Mesendoderm (in vitro differentiated cells): Measurements from ENCODE around the gene SNRNP27. TPM values are rescaled to one million over a fixed set of nuclear protein-coding genes. Genes with fewer than 3 reads are reported as not detected.

Experiments used
- DNase-seq: peaks from one replicate; pipeline ENCODE4 v3.0.0; 2013
- H2AK5ac ChIP-seq: 2 replicates; pipeline ENCODE4 v1.6.1; 2013; ENCODE audit warnings: low read length, inconsistent platforms
- H2BK120ac ChIP-seq: 2 replicates; pipeline ENCODE4 v1.6.1; 2013; ENCODE audit warnings: low read depth, mild to moderate bottlenecking, low read length, moderate library complexity, mixed read lengths
- H2BK15ac ChIP-seq: replicated peaks from 2 replicates; pipeline ENCODE4 v1.6.1; 2013; ENCODE audit warnings: low read depth, mild to moderate bottlenecking, moderate library complexity
- H2BK5ac ChIP-seq: 2 replicates; pipeline ENCODE4 v1.6.1; 2013; ENCODE audit warnings: low read length, inconsistent platforms
- H3K18ac ChIP-seq: 2 replicates; pipeline ENCODE4 v1.6.1; 2013; ENCODE audit warnings: mild to moderate bottlenecking, low read length, mixed read lengths
- H3K23ac ChIP-seq: one replicate; pipeline ENCODE4 v1.6.1; 2013; ENCODE audit warnings: low read length
- H3K27ac ChIP-seq: 2 replicates; pipeline ENCODE4 v1.5.1; 2013; ENCODE audit warnings: low read depth, mild to moderate bottlenecking, inconsistent platforms, low read length, moderate library complexity
- H3K27me3 ChIP-seq: 2 replicates; pipeline ENCODE4 v1.6.1; 2013; ENCODE audit warnings: low read length, control low read depth, mild to moderate bottlenecking, inconsistent platforms; ENCODE audit not compliant: insufficient read depth, poor library complexity
- H3K36me3 ChIP-seq: 2 replicates; pipeline ENCODE4 v1.6.1; 2013; ENCODE audit warnings: low read length, inconsistent platforms; ENCODE audit not compliant: control insufficient read depth, insufficient read depth
- H3K4ac ChIP-seq: one replicate; pipeline ENCODE4 v1.6.1; 2013; ENCODE audit warnings: low read depth, mild to moderate bottlenecking, low read length, moderate library complexity
- H3K4me1 ChIP-seq: 2 replicates; pipeline ENCODE4 v1.6.1; 2013; ENCODE audit warnings: low read depth, low read length, inconsistent platforms; ENCODE audit not compliant: control insufficient read depth
- H3K4me2 ChIP-seq: 2 replicates; pipeline ENCODE4 v1.6.1; 2013; ENCODE audit warnings: low read length
- H3K4me3 ChIP-seq: 2 replicates; pipeline ENCODE4 v1.5.1; 2013; ENCODE audit warnings: mild to moderate bottlenecking, low read length
- H3K56ac ChIP-seq: one replicate; pipeline ENCODE4 v1.6.1; 2013; ENCODE audit warnings: low read length
- H3K79me1 ChIP-seq: 2 replicates; pipeline ENCODE4 v1.6.1; 2013; ENCODE audit warnings: low read length, inconsistent platforms
- H3K79me2 ChIP-seq: 2 replicates; pipeline ENCODE4 v1.6.1; 2013; ENCODE audit warnings: mild to moderate bottlenecking, low read length; ENCODE audit not compliant: control insufficient read depth, insufficient read depth
- H3K9ac ChIP-seq: 2 replicates; pipeline ENCODE4 v1.6.1; 2013; ENCODE audit warnings: low read length, inconsistent platforms
- H4K5ac ChIP-seq: one replicate; pipeline ENCODE4 v1.6.1; 2013; ENCODE audit warnings: low read length
- H4K8ac ChIP-seq: one replicate; pipeline ENCODE4 v1.6.1; 2013; ENCODE audit warnings: low read depth, mild to moderate bottlenecking, control low read depth, low read length, moderate library complexity
- WGBS: extraction: QIAGEN DNeasy Blood & Tissue Kit; methylation state at CpG from one replicate; pipeline ENCODE4 v1.1.7; 2013; ENCODE audit warnings: low lambda C conversion rate, missing lambda C conversion rate; ENCODE audit not compliant: insufficient coverage; ENCODE audit errors: extremely low coverage; 5-methylcytosine and 5-hydroxymethylcytosine counted together
- polyA plus RNA-seq, 2 experiments: library from polyadenylated mRNA; stranded (reverse); fragments of 200-250 nt; gene quantifications; one replicate each; pipeline ENCODE4 v1.2.3, GENCODE V29; 2013

Gene SNRNP27
- polyA plus RNA-seq (2013, experiment 1 of 2): 99.0 TPM
- 97.4 TPM for polyA plus RNA-seq (2013, experiment 2 of 2)

GRCh38 chr2:69893684-69894551 lies at the start of gene SNRNP27:
Gene SNRNP27 (plus strand): TSS chr2:69893956. CDS start chr2:69893985, 29 bp downstream.
- H3K79me1 ChIP-seq: no peaks in the 10 kb centered on the region
- H3K27ac ChIP-seq: no peak within 1 kb of the TSS
- no peak within 1 kb of the TSS for H2AK5ac ChIP-seq
- WGBS: no CpG with 5 or more reads among the region's 32 CpGs
- H3K27me3 ChIP-seq: no peaks in the 10 kb centered on the region
- peak within 1 kb of the TSS; percentile 76 for H3K9ac ChIP-seq
- H3K79me2 ChIP-seq: peaks cover 11% of the 10 kb centered on the region
- no peak within 1 kb of the TSS for H2BK15ac ChIP-seq
- no peak within 1 kb of the TSS for H3K23ac ChIP-seq
- H3K4me3 ChIP-seq: peak within 1 kb of the TSS; percentile 46
- no peaks in the 10 kb centered on the region for H3K4me1 ChIP-seq
- no peak within 1 kb of the TSS for H2BK120ac ChIP-seq
- H3K56ac ChIP-seq: peak within 1 kb of the TSS; percentile 88
- H4K8ac ChIP-seq: no peak within 1 kb of the TSS
- no peaks in the 10 kb centered on the region for H3K36me3 ChIP-seq
- H4K5ac ChIP-seq: peak within 1 kb of the TSS; percentile 97
- no peak within 1 kb of the TSS for H2BK5ac ChIP-seq
- H3K4ac ChIP-seq: no peak within 1 kb of the TSS
- H3K18ac ChIP-seq: peak within 1 kb of the TSS; percentile 81
- DNase-seq: peak; percentile 87
- peak within 1 kb of the TSS; percentile 71 for H3K4me2 ChIP-seq

GRCh38 chr2:69843993-69844392 lies 49.8 kb upstream of the SNRNP27 start:
- no peak overlapping the region for H4K5ac ChIP-seq
- H3K4me3 ChIP-seq: no peak overlapping the region
- H4K8ac ChIP-seq: no peak overlapping the region
- H3K4me2 ChIP-seq: no peak overlapping the region
- H3K36me3 ChIP-seq: peaks cover 2% of the 10 kb centered on the region
- no peak overlapping the region for H3K56ac ChIP-seq
- H3K27me3 ChIP-seq: no peaks in the 10 kb centered on the region
- H3K4me1 ChIP-seq: peaks cover 2% of the 10 kb centered on the region
- H2BK5ac ChIP-seq: no peak overlapping the region
- H3K9ac ChIP-seq: no peak overlapping the region
- no peaks in the 10 kb centered on the region for H3K79me2 ChIP-seq
- DNase-seq: no peak
- no peaks in the 10 kb centered on the region for H3K79me1 ChIP-seq
- H3K18ac ChIP-seq: no peak overlapping the region
- H3K23ac ChIP-seq: no peak overlapping the region
- H3K4ac ChIP-seq: no peak overlapping the region
- H2BK120ac ChIP-seq: no peak overlapping the region
- H2BK15ac ChIP-seq: no peak overlapping the region
- no peak overlapping the region for H3K27ac ChIP-seq
- H2AK5ac ChIP-seq: no peak overlapping the region

- Histone ChIP-seq H3K18ac (no peak overlapping the region), H3K27me3 (no peaks in the 10 kb centered on the region), H3K9ac (no peak overlapping the region), H2BK120ac (no peak overlapping the region), H3K4me1 (peaks cover 2% of the 10 kb centered on the region), H2BK15ac (no peak overlapping the region), H3K27ac (no peak overlapping the region), H3K4ac (no peak overlapping the region), H3K79me2 (no peaks in the 10 kb centered on the region), H3K79me1 (no peaks in the 10 kb centered on the region), H2BK5ac (no peak overlapping the region), H2AK5ac (no peak overlapping the region), H3K56ac (no peak overlapping the region), H4K5ac (no peak overlapping the region), H3K36me3 (peaks cover 2% of the 10 kb centered on the region), H3K4me2 (no peak overlapping the region), H4K8ac (no peak overlapping the region), H3K23ac (no peak overlapping the region), H3K4me3 (no peak overlapping the region)
- no CpG with 5 or more reads among the region's 3 CpGs for WGBS
- DNase-seq: no peak
Measured at GRCh38 chr2:69844560-69844959, 49.2 kb upstream of the SNRNP27 start.

GRCh38 chr2:69846182-69847067 lies 47.3 kb upstream of the SNRNP27 start:
- Histone ChIP-seq H3K4ac (no peak overlapping the region), H3K79me1 (no peaks in the 10 kb centered on the region), H3K18ac (no peak overlapping the region), H4K8ac (no peak overlapping the region), H2BK5ac (no peak overlapping the region), H2AK5ac (no peak overlapping the region), H3K27ac (peak overlapping the region; percentile 38), H3K4me3 (no peak overlapping the region), H3K9ac (no peak overlapping the region), H4K5ac (no peak overlapping the region), H3K4me2 (no peak overlapping the region), H2BK120ac (no peak overlapping the region), H3K4me1 (no peaks in the 10 kb centered on the region), H2BK15ac (no peak overlapping the region), H3K27me3 (no peaks in the 10 kb centered on the region), H3K56ac (no peak overlapping the region), H3K79me2 (no peaks in the 10 kb centered on the region), H3K36me3 (peaks cover 2% of the 10 kb centered on the region), H3K23ac (no peak overlapping the region)
- no peak for DNase-seq
- no CpG with 5 or more reads among the region's 9 CpGs for WGBS

GRCh38 chr2:69847068-69847828 lies 46.5 kb upstream of the SNRNP27 start:
- no peak overlapping the region for H2BK15ac ChIP-seq
- H2AK5ac ChIP-seq: no peak overlapping the region
- no peaks in the 10 kb centered on the region for H3K79me2 ChIP-seq
- H3K23ac ChIP-seq: no peak overlapping the region
- no peak overlapping the region for H3K4me2 ChIP-seq
- DNase-seq: peak; percentile 63
- no peaks in the 10 kb centered on the region for H3K4me1 ChIP-seq
- H3K4me3 ChIP-seq: no peak overlapping the region
- no peaks in the 10 kb centered on the region for H3K79me1 ChIP-seq
- H2BK120ac ChIP-seq: no peak overlapping the region
- H3K9ac ChIP-seq: no peak overlapping the region
- H4K5ac ChIP-seq: no peak overlapping the region
- no peak overlapping the region for H2BK5ac ChIP-seq
- no peak overlapping the region for H3K56ac ChIP-seq
- no peak overlapping the region for H3K18ac ChIP-seq
- peaks cover 2% of the 10 kb centered on the region for H3K36me3 ChIP-seq
- no peak overlapping the region for H3K4ac ChIP-seq
- H3K27me3 ChIP-seq: no peaks in the 10 kb centered on the region
- peak overlapping the region; percentile 38 for H3K27ac ChIP-seq
- no CpG with 5 or more reads among the region's 5 CpGs for WGBS
- no peak overlapping the region for H4K8ac ChIP-seq
